GM12875 (cell line): ENCODE results near the gene ZNF221.

Experiments used
- H3K4me3 ChIP-seq: one replicate; pipeline ENCODE4 v1.5.1; 2011; ENCODE audit warnings: low read depth, low read length, control low read depth
- TF ChIP-seq, protein P1 (sequence below): IDR thresholded peaks from 2 replicates; pipeline ENCODE4 v1.5.1; 2011; ENCODE audit warnings: low read depth, mild to moderate bottlenecking, control low read depth, inconsistent platforms, low read length, moderate library complexity, borderline replicate concordance; ENCODE audit not compliant: insufficient read depth

Gene ZNF221

DNA sequence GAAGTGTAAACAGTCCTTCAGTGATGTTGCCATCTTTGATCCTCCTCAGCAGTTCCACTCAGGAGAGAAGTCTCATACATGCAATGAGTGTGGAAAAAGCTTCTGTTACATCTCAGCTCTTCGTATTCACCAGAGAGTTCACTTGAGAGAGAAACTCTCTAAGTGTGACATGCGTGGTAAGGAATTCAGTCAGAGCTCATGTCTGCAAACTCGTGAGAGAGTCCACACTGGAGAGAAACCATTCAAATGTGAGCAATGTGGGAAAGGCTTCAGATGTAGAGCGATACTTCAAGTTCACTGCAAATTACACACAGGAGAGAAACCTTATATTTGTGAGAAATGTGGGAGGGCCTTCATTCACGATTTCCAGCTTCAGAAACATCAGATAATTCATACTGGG, 59.4 kb downstream of the ZNF221 start:
- H3K4me3 ChIP-seq = no peak overlapping the region
- TF ChIP-seq, protein P1, sequence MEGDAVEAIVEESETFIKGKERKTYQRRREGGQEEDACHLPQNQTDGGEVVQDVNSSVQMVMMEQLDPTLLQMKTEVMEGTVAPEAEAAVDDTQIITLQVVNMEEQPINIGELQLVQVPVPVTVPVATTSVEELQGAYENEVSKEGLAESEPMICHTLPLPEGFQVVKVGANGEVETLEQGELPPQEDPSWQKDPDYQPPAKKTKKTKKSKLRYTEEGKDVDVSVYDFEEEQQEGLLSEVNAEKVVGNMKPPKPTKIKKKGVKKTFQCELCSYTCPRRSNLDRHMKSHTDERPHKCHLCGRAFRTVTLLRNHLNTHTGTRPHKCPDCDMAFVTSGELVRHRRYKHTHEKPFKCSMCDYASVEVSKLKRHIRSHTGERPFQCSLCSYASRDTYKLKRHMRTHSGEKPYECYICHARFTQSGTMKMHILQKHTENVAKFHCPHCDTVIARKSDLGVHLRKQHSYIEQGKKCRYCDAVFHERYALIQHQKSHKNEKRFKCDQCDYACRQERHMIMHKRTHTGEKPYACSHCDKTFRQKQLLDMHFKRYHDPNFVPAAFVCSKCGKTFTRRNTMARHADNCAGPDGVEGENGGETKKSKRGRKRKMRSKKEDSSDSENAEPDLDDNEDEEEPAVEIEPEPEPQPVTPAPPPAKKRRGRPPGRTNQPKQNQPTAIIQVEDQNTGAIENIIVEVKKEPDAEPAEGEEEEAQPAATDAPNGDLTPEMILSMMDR = no peak
